T47D (cell line): ENCODE measurements around the gene MAPK10.
"Not testable (repeated sequence)": the region's sequence is repeated elsewhere in the genome, so short reads cannot be mapped to it uniquely, and the experiment has no call there.

Source experiments
- DNase-seq, 2 experiments: peaks; one replicate each; pipeline versions ENCODE4 v3.0.0 to v3.0.0-alpha.2; 2011 to 2012; ENCODE audit warnings: low read depth in 1 of 2, low spot score in 1 of 2
- JUND ChIP-seq: IDR thresholded peaks from 2 replicates; pipeline ENCODE4 v1.6.1; 2012; ENCODE audit warnings: low read depth
- in situ Hi-C: cut with HindIII; loops from 2 replicates; pipeline ENCODE4 v1.10.0; 2016; ENCODE audit warnings: low sequenced_read_pairs, low pct_unique_long_range_greater_than_20kb

The MAPK10 gene

GRCh38 chr4:86043755-86044592, 315.9 kb downstream of the MAPK10 start:
- in situ Hi-C loops: no loop called here
- DNase-seq: peak in 1 of 2 experiments; percentile 44
- no peak for TF ChIP-seq JUND

- no peak for DNase-seq
- in situ Hi-C loops: no loop called here
- no peak for TF ChIP-seq JUND
Measured at GRCh38 chr4:86038037-86038436, 321.8 kb downstream of the MAPK10 start.

- in situ Hi-C loops: no loop called here
- 0 out of 2 replicates have a peak, but pooled peaks have one; percentile 39 for TF ChIP-seq JUND
- DNase-seq: peak in 1 of 2 experiments; percentile 60
Measured at GRCh38 chr4:86036736-86037135, 323.1 kb downstream of the MAPK10 start.

GRCh38 chr4:86035688-86036087, 324.2 kb downstream of the MAPK10 start:
- in situ Hi-C loops: no loop called here
- no peak for TF ChIP-seq JUND
- DNase-seq: no peak

GRCh38 chr4:86034616-86035015, 325.2 kb downstream of the MAPK10 start:
- no peak for DNase-seq
- in situ Hi-C loops: no loop called here
- TF ChIP-seq JUND: no peak

GRCh38 chr4:86033171-86033570, 326.7 kb downstream of the MAPK10 start:
- in situ Hi-C loops: no loop called here

GRCh38 chr4:86032476-86033022, 327.3 kb downstream of the MAPK10 start:
- no peak for TF ChIP-seq JUND
- no peak for DNase-seq
- in situ Hi-C loops: no loop called here

More at GRCh38 chr4:86033171-86033570, 326.7 kb downstream of the MAPK10 start:
- DNase-seq: no peak
- TF ChIP-seq JUND: no peak

- DNase-seq: no peak
- no peak for TF ChIP-seq JUND
- in situ Hi-C loops: no loop called here
Measured at GRCh38 chr4:86031927-86032326, 327.9 kb downstream of the MAPK10 start.

- in situ Hi-C loops: no loop called here
- no peak for DNase-seq
- TF ChIP-seq JUND: no peak
Measured at GRCh38 chr4:86026720-86027119, 333.1 kb downstream of the MAPK10 start.

- in situ Hi-C loops, DNase-seq: not testable (repeated sequence)
Measured at GRCh38 chr4:86021671-86022070, 338.2 kb downstream of the MAPK10 start.

- no peak for TF ChIP-seq JUND
- in situ Hi-C loops: no loop called here
- DNase-seq: no peak
Measured at GRCh38 chr4:86019906-86020305, 339.9 kb downstream of the MAPK10 start.

- DNase-seq: no peak
Measured at GRCh38 chr4:86019362-86019761, 340.5 kb downstream of the MAPK10 start.

GRCh38 chr4:86015412-86016350, 344.2 kb downstream of the MAPK10 start:
- no peak for TF ChIP-seq JUND
- in situ Hi-C loops: no loop called here
- DNase-seq: peak; percentile 4 to 25

More at GRCh38 chr4:86019362-86019761, 340.5 kb downstream of the MAPK10 start:
- no peak for TF ChIP-seq JUND
- in situ Hi-C loops: no loop called here
